HL-60 (cell line): ENCODE measurements around the gene TBC1D1.
A peak's percentile ranks its signal among the peaks of the same experiment; 100 is the strongest.

Source experiments
- DNase-seq, 2 experiments: peaks; one replicate each; pipeline ENCODE4 v3.0.0-alpha.2; 2010 to 2020; ENCODE audit warnings: low read depth in 1 of 2, low spot score in 1 of 2
- H3K27ac ChIP-seq: fragments of 250-450 bp; sonication (Bioruptor Pico); replicated peaks from 2 replicates; pipeline ENCODE4 v1.5.1; 2020; ENCODE audit warnings: mild to moderate bottlenecking, moderate library complexity
- H3K27me3 ChIP-seq: fragments of 250-450 bp; sonication (Bioruptor Pico); 2 replicates; pipeline ENCODE4 v1.5.1; 2021; ENCODE audit warnings: mild to moderate bottlenecking, moderate library complexity; ENCODE audit not compliant: insufficient read depth, poor library complexity, severe bottlenecking
- H3K4me3 ChIP-seq: replicated peaks from 2 replicates; pipeline ENCODE4 v1.5.1; 2011; ENCODE audit warnings: mild to moderate bottlenecking, control low read depth, low read length; ENCODE audit not compliant: insufficient read depth
- CTCF ChIP-seq: IDR thresholded peaks from one replicate; pipeline ENCODE4 v1.5.1; 2011; ENCODE audit warnings: low read length, control low read depth, inconsistent platforms; ENCODE audit not compliant: insufficient read depth
- GABPA ChIP-seq: IDR thresholded peaks from 2 replicates; pipeline ENCODE4 v1.6.1; 2012; ENCODE audit warnings: low read depth
- POLR2AphosphoS5 ChIP-seq: IDR thresholded peaks from 2 replicates; pipeline ENCODE4 v1.6.1; 2012; ENCODE audit warnings: low read depth
- REST ChIP-seq: IDR thresholded peaks from 2 replicates; pipeline ENCODE4 v1.6.1; 2012; ENCODE audit warnings: low read depth; ENCODE audit not compliant: insufficient replicate concordance
- SPI1 ChIP-seq: IDR thresholded peaks from 2 replicates; pipeline ENCODE4 v1.6.1; 2012; ENCODE audit warnings: low read depth, mild to moderate bottlenecking, borderline replicate concordance

Gene TBC1D1

GRCh38 chr4:38065900-38066299, 175.0 kb downstream of the TBC1D1 start:
- Histone ChIP-seq H3K27ac (no peak overlapping the region), H3K4me3 (no peak overlapping the region), H3K27me3 (no peaks in the 10 kb centered on the region)
- TF ChIP-seq POLR2AphosphoS5 (no peak), REST (no peak), SPI1 (no peak), CTCF (no peak), GABPA (no peak)
- DNase-seq = no peak

- Histone ChIP-seq H3K27me3 (no peaks in the 10 kb centered on the region), H3K27ac (no peak overlapping the region), H3K4me3 (no peak overlapping the region)
- TF ChIP-seq SPI1 (no peak), GABPA (no peak)
- no peak for DNase-seq
These were observed 176.6 kb downstream of the TBC1D1 start for GRCh38 chr4:38067499-38067898.

- no peak overlapping the region for H3K27ac ChIP-seq
- TF ChIP-seq SPI1 = no peak
- TF ChIP-seq CTCF = no peak
- TF ChIP-seq POLR2AphosphoS5 = no peak
- TF ChIP-seq REST = no peak
- TF ChIP-seq GABPA = no peak
- H3K4me3 ChIP-seq = no peak overlapping the region
- no peaks in the 10 kb centered on the region for H3K27me3 ChIP-seq
- DNase-seq = no peak
These were observed 177.2 kb downstream of the TBC1D1 start for GRCh38 chr4:38068107-38068506.

- Histone ChIP-seq H3K27ac (0 out of 2 replicates have a peak overlapping the region, but pooled peaks have one; percentile 2), H3K27me3 (no peaks in the 10 kb centered on the region), H3K4me3 (no peak overlapping the region)
- TF ChIP-seq SPI1 = peak; percentile 79
- TF ChIP-seq POLR2AphosphoS5 = no peak
- TF ChIP-seq CTCF = peak; percentile 31
- no peak for TF ChIP-seq GABPA
- TF ChIP-seq REST = no peak
- DNase-seq = peak in 1 of 2 experiments; percentile 78
These were observed 178.4 kb downstream of the TBC1D1 start for GRCh38 chr4:38069271-38069760.
